ENCODE data around the gene LSMEM2.
"Not testable (repeated sequence)": the region's sequence is repeated elsewhere in the genome, so short reads cannot be mapped to it uniquely, and the experiment has no call there.

LSMEM2 gene

GRCh38 chr3:50246517-50246954, 32.4 kb upstream of the LSMEM2 start:
- no peak for DNase-seq

GRCh38 chr3:50248387-50248786, 30.5 kb upstream of the LSMEM2 start:
- DNase-seq, result no peak

- no peak for DNase-seq
Observed at GRCh38 chr3:50249457-50249856, 29.4 kb upstream of the LSMEM2 start.

GRCh38 chr3:50250514-50250913, 28.4 kb upstream of the LSMEM2 start:
- DNase-seq, result no peak

GRCh38 chr3:50251220-50251619, 27.7 kb upstream of the LSMEM2 start:
- no peak for DNase-seq

- DNase-seq, result no peak
Observed at GRCh38 chr3:50254577-50255250, 24.2 kb upstream of the LSMEM2 start.

- no peak for DNase-seq
Observed at GRCh38 chr3:50255251-50255615, 23.7 kb upstream of the LSMEM2 start.

GRCh38 chr3:50256978-50257890, 21.7 kb upstream of the LSMEM2 start:
- peak; percentile 64 for DNase-seq

GRCh38 chr3:50258029-50258680, 20.7 kb upstream of the LSMEM2 start:
- no peak for DNase-seq

- no peak for DNase-seq
Observed at GRCh38 chr3:50258979-50259378, 19.9 kb upstream of the LSMEM2 start.

GRCh38 chr3:50259432-50260026, 19.4 kb upstream of the LSMEM2 start:
- DNase-seq, result no peak

GRCh38 chr3:50260027-50260941, 18.6 kb upstream of the LSMEM2 start:
- DNase-seq, result peak; percentile 86

GRCh38 chr3:50260942-50261441, 17.9 kb upstream of the LSMEM2 start:
- no peak for DNase-seq

- no peak for DNase-seq
Observed at GRCh38 chr3:50261505-50261904, 17.4 kb upstream of the LSMEM2 start.

GRCh38 chr3:50262200-50262599, 16.7 kb upstream of the LSMEM2 start:
- DNase-seq, result not testable (repeated sequence)

GRCh38 chr3:50262778-50263177, 16.1 kb upstream of the LSMEM2 start:
- no peak for DNase-seq

- DNase-seq, result no peak
Observed at GRCh38 chr3:50263478-50264382, 15.2 kb upstream of the LSMEM2 start.

- peak; percentile 75 for DNase-seq
Observed at GRCh38 chr3:50264383-50264963, 14.4 kb upstream of the LSMEM2 start.

- DNase-seq, result no peak
Observed at GRCh38 chr3:50264964-50265485, 13.9 kb upstream of the LSMEM2 start.

- no peak for DNase-seq
Observed at GRCh38 chr3:50265571-50265970, 13.3 kb upstream of the LSMEM2 start.

Measured in NCI-H82 (cell line).